Activated CD4-positive, alpha-beta T cell treated with anti-CD3 and anti-CD28 coated beads for 36 hours (primary cell): ENCODE measurements around the gene PRAMEF27. TPM values are rescaled to one million over a fixed set of nuclear protein-coding genes. Genes with fewer than 3 reads are reported as not detected.
"Not testable (repeated sequence)": the region's sequence is repeated elsewhere in the genome, so short reads cannot be mapped to it uniquely, and the experiment has no call there.

Experiments used
- ATAC-seq: fragments of 200-7000 bp; cut with Tn5 transposase; one replicate; pipeline ENCODE4 v1.10.0; 2021; ENCODE audit warnings: mild to moderate bottlenecking, moderate library complexity
- CTCF ChIA-PET: fragments of 350-600 bp; sonication (Branson Sonifier 250); formaldehyde crosslinking; loops from one replicate; lab custom pipeline; 2021; ENCODE audit warnings: antibody characterized with exemption; lab: Charles Lee
- POLR2A ChIA-PET: fragments of 350-600 bp; sonication (Branson Sonifier 250); formaldehyde crosslinking; loops from one replicate; lab custom pipeline; 2021; ENCODE audit warnings: antibody characterized with exemption, inconsistent platforms; lab: Charles Lee
- DNase-seq: peaks from one replicate; pipeline ENCODE4 v3.0.0-alpha.2; 2020
- H3K27ac Mint-ChIP-seq: one replicate; pipeline ENCODE4 v1.8.0; 2021; ENCODE audit warnings: mixed read lengths
- H3K27me3 Mint-ChIP-seq: one replicate; pipeline ENCODE4 v1.8.0; 2021; ENCODE audit warnings: mixed read lengths
- H3K36me3 Mint-ChIP-seq: one replicate; pipeline ENCODE4 v1.8.0; 2021; ENCODE audit warnings: low read depth, mixed read lengths
- H3K4me1 Mint-ChIP-seq: one replicate; pipeline ENCODE4 v1.8.0; 2021; ENCODE audit warnings: mixed read lengths
- H3K4me3 Mint-ChIP-seq: one replicate; pipeline ENCODE4 v1.8.0; 2021; ENCODE audit warnings: mild to moderate bottlenecking, moderate library complexity, mixed read lengths
- H3K9me3 Mint-ChIP-seq: one replicate; pipeline ENCODE4 v1.8.0; 2021; ENCODE audit warnings: low read depth, mixed read lengths
- intact Hi-C, 2 experiments: fragments of 100-400 bp; cut with DNase I in 1 of 2; cut with micrococcal nuclease in 1 of 2; formaldehyde crosslinking; loops; one replicate each; pipeline versions ENCODE4 v1.14.2 to v1.15.1; 2022 to 2024; cut with DNase I, micrococcal nuclease
- total RNA-seq, 2 experiments: library from RNA; stranded (reverse); gene quantifications; one replicate each; pipeline ENCODE4 v1.2.3, GENCODE V29; 2021

Gene PRAMEF27
- not detected for total RNA-seq

- DNase-seq, H3K4me1 Mint-ChIP-seq, H3K9me3 Mint-ChIP-seq, CTCF ChIA-PET, H3K27me3 Mint-ChIP-seq, intact Hi-C loops, H3K27ac Mint-ChIP-seq, H3K36me3 Mint-ChIP-seq, ATAC-seq, POLR2A ChIA-PET, H3K4me3 Mint-ChIP-seq: not testable (repeated sequence)
These were observed at the start of gene PRAMEF27 for GRCh38 chr1:13056475-13056874. Gene PRAMEF27 (minus strand): TSS chr1:13056575. CDS start chr1:13053659, 2,916 bp downstream.

DNA sequence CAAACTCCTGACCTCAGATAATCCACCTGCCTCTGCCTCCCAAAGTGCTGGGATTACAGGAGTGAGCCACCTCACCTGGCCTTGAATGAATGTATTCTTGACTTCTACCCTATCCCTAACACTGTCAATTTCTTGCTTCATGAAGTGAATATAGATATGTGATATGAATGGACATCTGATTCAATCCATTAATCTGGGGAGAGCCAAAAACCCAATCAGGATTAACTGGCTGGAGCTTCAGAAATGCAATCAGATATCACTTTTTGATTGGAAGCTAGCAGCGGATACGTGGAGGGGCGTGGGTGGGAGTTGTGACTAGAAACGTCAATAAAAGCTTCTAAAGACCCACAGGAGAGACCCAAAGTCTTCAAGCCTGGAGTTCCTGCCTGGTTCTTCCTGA is 14.1 kb upstream of the PRAMEF27 start, which contains the start of gene PRAMEF25:
Gene PRAMEF25, plus strand, starts transcription at position 301 of the 400 bp plus-strand sequence. CDS start 2,920 bp downstream, outside the sequence.
- DNase-seq, H3K4me1 Mint-ChIP-seq, H3K27ac Mint-ChIP-seq, intact Hi-C loops, H3K4me3 Mint-ChIP-seq, H3K27me3 Mint-ChIP-seq, CTCF ChIA-PET, H3K36me3 Mint-ChIP-seq, ATAC-seq, H3K9me3 Mint-ChIP-seq, POLR2A ChIA-PET: not testable (repeated sequence)

GRCh38 chr1:13019846-13020245 is 36.5 kb downstream of the PRAMEF27 start:
- DNase-seq, H3K4me3 Mint-ChIP-seq, POLR2A ChIA-PET, H3K9me3 Mint-ChIP-seq, H3K36me3 Mint-ChIP-seq, intact Hi-C loops, H3K27me3 Mint-ChIP-seq, ATAC-seq, CTCF ChIA-PET, H3K27ac Mint-ChIP-seq, H3K4me1 Mint-ChIP-seq: not testable (repeated sequence)

DNA sequence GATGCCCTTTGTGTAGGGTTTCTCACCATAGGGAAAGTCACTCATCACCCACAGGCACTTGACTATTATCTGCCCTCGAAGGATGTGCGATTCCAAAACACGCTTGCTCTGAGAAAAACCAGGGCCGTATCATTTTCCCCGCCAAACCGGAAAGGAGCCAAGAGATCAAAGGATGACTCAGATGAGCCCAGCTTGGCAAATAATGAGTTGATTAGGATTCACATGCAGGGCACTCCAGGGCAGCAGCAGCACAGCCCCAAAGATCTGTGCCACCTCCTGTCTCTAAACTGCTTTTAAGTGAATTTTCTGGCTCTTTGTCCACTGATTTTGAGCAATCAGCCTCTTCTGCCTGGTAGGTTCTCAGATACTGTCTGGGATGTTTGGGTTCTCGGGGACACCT is 44.4 kb downstream of the PRAMEF27 start:
- intact Hi-C loops, POLR2A ChIA-PET, ATAC-seq, H3K9me3 Mint-ChIP-seq, CTCF ChIA-PET, H3K4me3 Mint-ChIP-seq, DNase-seq, H3K27ac Mint-ChIP-seq, H3K27me3 Mint-ChIP-seq, H3K4me1 Mint-ChIP-seq, H3K36me3 Mint-ChIP-seq: not testable (repeated sequence)

- CTCF ChIA-PET, H3K27ac Mint-ChIP-seq, POLR2A ChIA-PET, intact Hi-C loops, DNase-seq, H3K4me1 Mint-ChIP-seq, H3K27me3 Mint-ChIP-seq, ATAC-seq, H3K36me3 Mint-ChIP-seq, H3K4me3 Mint-ChIP-seq, H3K9me3 Mint-ChIP-seq: not testable (repeated sequence)
These were observed 47.0 kb downstream of the PRAMEF27 start for GRCh38 chr1:13009348-13009747.

DNA sequence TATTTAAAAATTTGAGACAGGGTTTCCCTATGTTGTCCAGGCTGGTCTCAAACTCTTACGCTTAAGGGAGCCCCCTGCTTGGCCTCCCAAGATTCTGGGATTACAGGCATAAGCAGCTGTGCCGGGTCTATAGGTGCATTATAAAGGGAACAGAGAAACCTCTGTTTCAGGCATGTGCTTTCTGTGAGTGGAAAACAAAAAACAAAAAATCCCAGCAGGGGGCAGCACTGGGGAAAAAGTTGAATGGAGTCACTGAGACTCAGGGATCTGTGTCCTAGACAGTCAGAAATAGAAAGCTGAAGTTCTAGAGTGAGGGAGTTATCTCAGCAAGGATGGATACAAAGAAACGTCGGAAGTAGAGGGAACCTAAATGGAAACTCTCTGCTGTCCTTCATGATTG is 50.6 kb downstream of the PRAMEF27 start:
- DNase-seq, POLR2A ChIA-PET, H3K36me3 Mint-ChIP-seq, H3K4me1 Mint-ChIP-seq, H3K27ac Mint-ChIP-seq, H3K4me3 Mint-ChIP-seq, intact Hi-C loops, CTCF ChIA-PET, H3K9me3 Mint-ChIP-seq, H3K27me3 Mint-ChIP-seq, ATAC-seq: not testable (repeated sequence)

Other genes with a start within 250 kb of the PRAMEF27 start
- gene PRAMEF11, start 225.2 kb downstream of the PRAMEF27 start, total RNA-seq = not detected
- gene HNRNPCL1, start 207.9 kb downstream of the PRAMEF27 start, total RNA-seq = not detected
- not detected for gene PRAMEF2, start 199.5 kb downstream of the PRAMEF27 start, total RNA-seq
- gene PRAMEF4, start 170.4 kb downstream of the PRAMEF27 start, total RNA-seq = not detected
- gene PRAMEF10, start 158.3 kb downstream of the PRAMEF27 start, total RNA-seq = not detected
- not detected for gene PRAMEF7, start 140.0 kb downstream of the PRAMEF27 start, total RNA-seq
- not detected for gene PRAMEF6, start 109.0 kb downstream of the PRAMEF27 start, total RNA-seq
- not detected for gene HNRNPCL3, start 4.2 kb upstream of the PRAMEF27 start, total RNA-seq
- gene PRAMEF25, start 14.2 kb upstream of the PRAMEF27 start, total RNA-seq = not detected
- not detected for gene HNRNPCL2, start 60.3 kb upstream of the PRAMEF27 start, total RNA-seq
- not detected for gene PRAMEF26, start 99.4 kb upstream of the PRAMEF27 start, total RNA-seq
- gene HNRNPCL4, start 109.1 kb upstream of the PRAMEF27 start, total RNA-seq = not detected
- not detected for gene PRAMEF9, start 115.3 kb upstream of the PRAMEF27 start, total RNA-seq
- gene PRAMEF13, start 144.8 kb upstream of the PRAMEF27 start, total RNA-seq = not detected
- gene PRAMEF18, start 169.6 kb upstream of the PRAMEF27 start, total RNA-seq = not detected
- not detected for gene PRAMEF5, start 197.6 kb upstream of the PRAMEF27 start, total RNA-seq
- not detected for gene PRAMEF8, start 228.6 kb upstream of the PRAMEF27 start, total RNA-seq
- gene PRAMEF33, start 247.0 kb upstream of the PRAMEF27 start, total RNA-seq = not detected